ENCODE results near the gene GRAMD2A. TPM values are rescaled to one million over a fixed set of nuclear protein-coding genes. Genes with fewer than 3 reads are reported as not detected.

The GRAMD2A gene
- total RNA-seq, 1 donor from 2014 or later, result not detected

Other genes with a start within 250 kb of the GRAMD2A start
- gene MYO9A, start 79.6 kb downstream of the GRAMD2A start, total RNA-seq (ENCODE audit: unreplicated experiment), result 111 TPM
- gene SENP8, start 79.4 kb downstream of the GRAMD2A start, total RNA-seq (ENCODE audit: unreplicated experiment), result 6.3 TPM
- 949 TPM for gene PKM, start 33.4 kb upstream of the GRAMD2A start, total RNA-seq (ENCODE audit: unreplicated experiment)
- gene PARP6, start 74.8 kb upstream of the GRAMD2A start, total RNA-seq (ENCODE audit: unreplicated experiment), result 193 TPM
- gene CELF6, start 122.4 kb upstream of the GRAMD2A start, total RNA-seq (ENCODE audit: unreplicated experiment), result 4.1 TPM
- 81.6 TPM for gene HEXA, start 178.2 kb upstream of the GRAMD2A start, total RNA-seq (ENCODE audit: unreplicated experiment)
- not detected for gene TMEM202, start 200.5 kb upstream of the GRAMD2A start, total RNA-seq (ENCODE audit: unreplicated experiment)

Measured in glutamatergic neuron (in vitro differentiated cells).